Jurkat, Clone E6-1 (cell line): Measurements from ENCODE around the gene ITGA6. TPM values are rescaled to one million over a fixed set of nuclear protein-coding genes. Genes with fewer than 3 reads are reported as not detected.

ENCODE experiments used
- DNase-seq: peaks from one replicate; pipeline ENCODE4 v3.0.0-alpha.2; 2011; ENCODE audit warnings: low read depth, low spot score
- H3K4me3 ChIP-seq: 2 replicates; pipeline ENCODE4 v1.5.1; 2011; ENCODE audit warnings: mild to moderate bottlenecking, low read length, control low read depth, moderate library complexity
- polyA plus RNA-seq: library from polyadenylated mRNA; unstranded; fragments of >200 nt; gene quantifications from one replicate; pipeline ENCODE4 v1.2.1, GENCODE V29; 2012; ENCODE audit warnings: missing spikeins; ENCODE audit not compliant: insufficient read length, insufficient read depth

ITGA6 gene
- 6.8 TPM for polyA plus RNA-seq

DNA sequence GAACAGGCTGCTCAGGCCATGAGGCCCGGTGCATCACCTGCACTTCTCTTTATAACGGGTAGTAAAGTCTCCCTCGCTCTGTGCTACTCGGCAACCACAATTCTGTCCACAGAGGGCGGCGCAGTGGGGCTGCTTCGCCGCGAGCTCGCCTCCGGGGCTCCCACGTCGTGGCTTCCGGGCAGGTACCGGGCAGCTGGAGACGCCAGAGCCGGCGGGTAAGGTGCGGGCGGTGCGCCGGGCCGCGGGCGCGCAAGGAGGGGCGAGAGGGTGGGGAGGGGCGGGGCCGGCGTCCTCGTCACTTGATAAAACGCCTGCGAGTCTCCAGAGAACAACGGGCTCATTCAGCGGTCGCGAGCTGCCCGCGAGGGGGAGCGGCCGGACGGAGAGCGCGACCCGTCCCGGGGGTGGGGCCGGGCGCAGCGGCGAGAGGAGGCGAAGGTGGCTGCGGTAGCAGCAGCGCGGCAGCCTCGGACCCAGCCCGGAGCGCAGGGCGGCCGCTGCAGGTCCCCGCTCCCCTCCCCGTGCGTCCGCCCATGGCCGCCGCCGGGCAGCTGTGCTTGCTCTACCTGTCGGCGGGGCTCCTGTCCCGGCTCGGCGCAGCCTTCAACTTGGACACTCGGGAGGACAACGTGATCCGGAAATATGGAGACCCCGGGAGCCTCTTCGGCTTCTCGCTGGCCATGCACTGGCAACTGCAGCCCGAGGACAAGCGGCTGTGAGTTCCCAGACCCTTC, at the start of gene ITGA6:
Gene ITGA6 (plus strand): TSS at position 331 of the 734 bp plus-strand sequence.
- H3K4me3 ChIP-seq = peak within 1 kb of the TSS; percentile 59
- peak; percentile 66 for DNase-seq

DNA sequence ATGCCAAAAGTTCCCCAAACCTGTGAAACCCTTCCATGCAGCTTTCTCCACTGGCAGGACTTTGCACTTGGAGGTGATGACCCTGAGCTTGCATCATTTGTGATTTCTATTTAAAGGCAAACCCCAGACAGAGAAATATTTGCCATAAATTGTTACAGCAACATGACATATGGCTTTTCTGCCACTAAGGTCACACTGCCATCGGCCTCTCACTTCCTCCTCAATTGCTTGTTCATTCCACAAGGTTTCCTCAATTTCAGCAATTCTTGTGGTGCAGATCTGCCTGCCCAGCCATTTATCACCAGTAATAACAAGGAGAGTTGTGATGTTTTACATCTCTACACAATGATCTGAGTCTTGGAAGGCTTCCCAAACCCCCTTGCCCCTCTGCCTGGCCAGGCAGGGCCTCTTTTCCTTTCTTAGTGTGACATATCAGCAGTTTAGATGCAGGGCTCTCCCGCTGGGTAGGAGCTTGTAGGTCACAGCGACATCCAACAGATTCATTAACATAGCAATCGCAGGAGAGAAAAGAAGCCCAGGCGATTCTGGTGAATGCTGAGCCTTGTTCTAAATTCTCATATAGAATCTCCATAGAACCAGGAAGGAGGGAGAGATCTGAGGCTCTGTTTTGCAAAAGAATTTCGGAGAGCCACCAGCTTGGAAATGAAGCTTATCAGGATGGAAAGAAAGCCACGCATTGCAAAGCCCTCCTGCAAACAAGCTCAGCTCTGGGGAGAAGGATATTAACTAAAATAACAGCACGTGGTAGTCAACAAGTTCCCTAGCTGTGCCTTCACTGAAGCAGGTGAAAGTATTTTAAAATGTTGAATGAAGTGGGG, 46.7 kb upstream of the ITGA6 start:
- no peak for DNase-seq
- no peak overlapping the region for H3K4me3 ChIP-seq

DNA sequence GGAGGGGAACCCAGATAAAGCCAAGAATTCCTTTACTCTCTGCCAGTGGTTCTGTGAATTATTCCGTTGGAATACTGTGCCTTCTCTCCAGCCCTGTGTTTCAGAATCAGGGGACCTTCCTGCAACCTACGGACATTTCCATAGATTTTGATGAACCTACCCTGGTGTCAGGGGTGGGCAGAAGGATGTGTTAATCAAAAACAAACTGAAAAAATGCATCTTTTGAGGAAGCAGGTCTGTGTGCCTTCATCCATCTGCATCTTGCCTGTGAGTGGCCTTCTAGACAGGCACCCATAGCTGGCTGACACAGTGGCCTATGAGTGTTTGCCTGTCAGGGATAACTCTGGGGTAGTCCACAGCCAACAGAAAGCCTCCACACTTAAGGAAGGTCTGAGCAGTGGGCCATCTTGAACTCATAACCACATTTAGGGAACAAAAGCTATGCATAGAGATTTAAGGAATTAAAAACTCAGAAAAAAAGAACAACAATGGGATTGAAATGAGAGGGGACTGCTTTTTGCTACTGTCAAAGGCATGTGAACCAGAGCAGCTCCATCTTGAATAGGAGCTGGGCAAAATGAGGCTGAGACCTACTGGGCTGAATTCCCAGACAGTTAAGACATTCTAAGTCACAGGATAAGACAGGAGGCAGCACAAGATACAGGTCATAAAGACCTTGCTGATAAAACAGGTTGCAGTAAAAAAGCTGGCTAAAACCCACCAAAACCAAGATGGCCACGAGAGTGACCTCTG, 45.9 kb upstream of the ITGA6 start:
- no peak overlapping the region for H3K4me3 ChIP-seq
- no peak for DNase-seq

DNA sequence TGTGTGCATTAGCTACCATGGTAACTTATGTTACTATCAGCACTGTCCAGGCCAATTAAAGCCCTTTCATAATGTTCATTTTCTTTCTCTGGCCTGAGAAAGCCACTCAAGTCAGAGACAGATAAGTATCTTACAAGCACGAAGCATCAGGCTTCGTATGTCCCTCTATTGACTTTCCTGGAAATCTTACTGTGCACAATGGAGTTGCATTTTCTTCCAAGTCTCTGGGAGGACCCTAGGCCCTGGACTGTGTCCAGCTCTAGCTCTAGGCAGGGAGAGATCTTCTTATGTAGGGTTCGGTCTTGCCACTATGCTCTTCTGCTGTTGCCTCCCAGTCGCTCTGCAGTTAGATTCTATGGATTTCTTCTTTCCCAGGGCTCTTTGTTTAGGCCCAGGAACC, 40.0 kb upstream of the ITGA6 start:
- H3K4me3 ChIP-seq = no peak overlapping the region
- no peak for DNase-seq

DNA sequence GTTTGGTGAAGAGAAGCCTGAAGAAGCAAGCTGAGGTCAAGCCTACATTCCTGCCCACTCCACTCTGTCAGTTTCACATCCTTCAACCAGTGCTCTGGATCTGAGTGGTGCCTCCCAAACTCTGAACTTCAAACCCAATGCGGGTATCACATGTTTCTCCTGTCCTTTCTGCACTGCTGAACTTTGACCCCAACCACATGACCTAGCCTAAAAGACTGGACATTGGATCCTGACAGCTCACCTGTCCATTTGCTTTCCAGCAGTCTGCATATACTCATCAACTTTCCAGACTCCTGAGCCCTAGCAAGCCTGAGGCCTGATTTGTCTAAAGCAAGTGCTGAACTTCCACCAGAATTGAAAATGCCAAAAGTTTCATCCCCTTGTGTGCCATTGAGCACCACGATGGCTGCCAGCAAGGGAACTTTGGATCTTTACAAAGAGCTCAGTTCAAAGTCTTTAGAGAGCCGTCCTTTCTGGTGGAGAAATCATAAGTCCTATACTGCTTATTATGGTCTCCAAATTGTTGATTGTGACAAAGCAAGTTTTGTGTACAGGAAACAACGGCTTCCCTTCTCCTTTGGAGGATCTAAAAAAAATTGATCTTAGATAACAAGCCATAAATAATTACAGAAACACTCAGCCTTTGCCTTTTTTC, 37.6 kb upstream of the ITGA6 start:
- DNase-seq = no peak
- H3K4me3 ChIP-seq = no peak overlapping the region

DNA sequence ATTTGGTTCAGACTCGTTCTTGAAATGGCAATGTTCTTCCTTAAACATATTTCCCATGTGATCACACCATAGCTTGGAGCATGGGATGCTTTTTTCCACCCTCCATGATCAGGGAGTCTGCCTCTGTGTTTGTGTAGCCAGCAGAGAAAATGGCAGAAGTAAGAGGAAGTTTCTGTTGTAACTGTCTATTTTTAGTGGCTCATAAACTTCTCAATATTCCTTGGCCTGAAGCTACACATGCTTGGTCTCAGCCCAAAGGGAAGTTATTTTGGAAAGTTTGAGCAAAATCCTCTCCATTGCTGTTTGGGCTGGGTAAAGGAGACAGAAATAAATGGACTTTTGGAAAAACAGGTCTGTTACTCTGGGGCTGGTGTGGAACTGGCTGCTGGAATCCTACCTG, 33.4 kb upstream of the ITGA6 start:
- DNase-seq = no peak
- no peak overlapping the region for H3K4me3 ChIP-seq

DNA sequence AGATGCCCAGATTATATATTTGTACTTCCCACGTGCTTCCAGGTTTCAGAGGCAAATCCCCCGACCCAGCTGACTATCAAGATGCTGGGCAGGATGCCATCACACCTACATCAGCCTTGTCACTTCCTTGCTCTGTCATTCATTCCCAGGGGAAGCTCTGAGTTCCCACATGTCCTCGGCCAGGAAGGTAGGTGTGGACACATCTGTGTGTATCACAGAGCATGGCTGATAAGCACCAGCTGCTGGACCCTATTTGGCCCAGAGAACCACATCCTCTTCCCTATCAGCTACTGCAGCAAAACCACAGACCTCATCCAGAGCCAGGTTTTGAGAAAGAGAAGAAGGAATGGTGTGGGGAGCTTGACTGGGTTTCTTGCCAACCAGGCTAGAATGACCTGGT, 31.9 kb upstream of the ITGA6 start:
- peak; percentile 76 for DNase-seq
- H3K4me3 ChIP-seq = no peak overlapping the region

DNA sequence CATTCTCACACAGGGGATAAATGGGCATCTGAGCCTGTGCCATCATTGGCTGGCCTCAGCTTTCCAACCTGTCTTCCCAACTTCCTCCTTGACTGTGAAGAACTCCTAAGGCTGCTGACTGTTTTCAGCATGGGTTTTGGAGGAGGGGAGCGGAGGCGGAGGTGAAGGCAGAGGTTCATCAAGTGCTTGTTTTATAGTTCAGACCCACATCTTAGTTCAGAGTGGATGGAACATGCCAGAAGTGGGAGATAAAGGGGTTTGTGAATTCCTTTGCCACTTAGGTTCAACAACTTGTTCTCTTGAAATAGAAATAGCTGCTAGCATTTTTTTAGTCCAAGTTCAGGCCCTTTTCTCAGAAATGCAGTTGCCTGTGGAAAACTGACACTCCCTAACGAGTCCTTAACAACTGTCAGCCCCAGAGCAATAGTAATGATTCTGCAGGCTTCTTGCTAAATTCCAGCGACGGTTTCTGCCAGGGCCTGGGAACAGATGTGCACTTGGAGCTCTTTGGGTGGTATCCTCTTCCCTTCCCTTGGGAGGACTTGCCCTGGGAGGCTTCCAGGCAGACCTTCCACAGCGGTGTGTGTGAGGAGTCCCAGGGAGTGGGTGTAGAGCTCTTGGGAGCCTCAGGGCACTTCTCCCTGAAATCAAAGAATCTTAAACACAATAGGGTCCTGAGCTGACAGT, 30.1 kb upstream of the ITGA6 start:
- no peak overlapping the region for H3K4me3 ChIP-seq
- no peak for DNase-seq

DNA sequence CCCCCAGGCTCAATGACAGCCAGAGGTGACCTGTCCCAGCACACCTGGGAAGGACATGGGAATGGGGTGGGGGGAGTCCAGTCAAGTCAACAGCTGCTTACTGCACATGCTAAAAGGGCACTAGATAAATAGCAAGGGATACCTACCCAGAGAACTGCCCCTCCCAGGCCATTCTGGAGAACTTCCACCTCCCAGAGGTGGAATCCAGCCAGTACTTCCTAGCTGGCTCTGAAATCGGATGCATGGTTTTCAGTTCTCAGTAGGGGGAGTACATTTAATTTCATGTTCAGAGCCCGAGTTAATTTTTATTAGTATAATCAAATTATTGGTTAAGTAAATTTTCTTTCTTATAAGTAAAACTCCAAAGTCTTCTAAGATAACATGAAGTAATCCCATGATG, 28.9 kb upstream of the ITGA6 start:
- no peak overlapping the region for H3K4me3 ChIP-seq
- DNase-seq = no peak

DNA sequence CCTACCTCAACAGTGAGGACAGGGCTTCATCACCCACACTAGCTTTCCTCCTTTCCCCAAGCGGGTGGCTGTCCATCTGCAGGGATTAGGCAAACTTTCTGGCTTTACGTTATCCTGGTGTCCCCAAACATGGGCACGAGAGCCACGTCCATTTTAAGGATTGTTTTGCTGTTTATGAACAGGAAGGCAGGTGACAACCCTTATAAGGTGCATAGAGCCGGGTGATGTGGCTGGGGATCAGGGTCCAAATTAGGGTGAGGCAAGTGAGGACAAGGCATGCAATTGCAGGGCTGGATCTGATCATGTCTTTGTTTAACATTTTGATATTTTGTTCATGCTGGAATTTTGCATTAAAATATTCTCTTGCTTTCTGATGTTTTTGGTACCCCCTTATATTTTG, 27.6 kb upstream of the ITGA6 start:
- no peak overlapping the region for H3K4me3 ChIP-seq
- no peak for DNase-seq

DNA sequence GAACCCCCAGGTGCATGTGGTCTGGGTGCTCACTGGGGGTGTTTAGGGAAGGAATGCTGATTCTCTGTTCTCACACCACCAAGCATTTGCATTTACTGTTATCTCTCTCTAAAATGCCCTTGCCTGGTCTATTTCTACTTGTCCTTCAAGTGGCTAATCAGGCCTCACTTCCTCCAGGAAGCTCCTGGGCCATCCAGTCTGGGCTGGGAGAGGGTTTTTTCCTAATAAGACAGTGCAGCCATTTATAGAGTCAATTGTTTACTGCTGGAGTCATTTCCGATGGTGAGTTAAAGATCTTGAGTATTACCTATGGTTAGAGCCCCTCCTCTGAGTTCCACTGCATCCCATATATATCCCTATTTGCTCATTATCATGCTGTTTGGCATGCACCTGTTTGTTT, 25.2 kb upstream of the ITGA6 start:
- DNase-seq = no peak
- H3K4me3 ChIP-seq = no peak overlapping the region

DNA sequence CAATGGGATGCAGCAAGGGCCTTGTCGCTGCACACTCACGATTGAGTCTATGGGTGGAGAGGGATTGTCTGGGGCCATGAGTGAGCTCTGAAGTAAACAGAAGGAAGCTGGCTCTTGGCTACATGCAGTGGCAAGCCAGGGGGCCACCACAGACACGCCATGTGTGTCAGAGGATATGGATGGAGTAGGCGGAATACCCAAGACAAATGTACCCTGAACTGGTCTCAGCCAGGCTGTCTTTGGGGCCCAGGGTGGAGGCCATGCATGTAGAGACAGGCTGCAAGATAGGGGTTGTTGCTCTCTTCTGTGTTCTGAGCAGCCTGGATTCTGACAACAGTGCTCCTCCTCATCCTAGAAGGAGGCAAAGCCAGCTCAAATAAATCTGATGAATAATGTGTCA, 24.0 kb upstream of the ITGA6 start:
- no peak for DNase-seq
- no peak overlapping the region for H3K4me3 ChIP-seq

DNA sequence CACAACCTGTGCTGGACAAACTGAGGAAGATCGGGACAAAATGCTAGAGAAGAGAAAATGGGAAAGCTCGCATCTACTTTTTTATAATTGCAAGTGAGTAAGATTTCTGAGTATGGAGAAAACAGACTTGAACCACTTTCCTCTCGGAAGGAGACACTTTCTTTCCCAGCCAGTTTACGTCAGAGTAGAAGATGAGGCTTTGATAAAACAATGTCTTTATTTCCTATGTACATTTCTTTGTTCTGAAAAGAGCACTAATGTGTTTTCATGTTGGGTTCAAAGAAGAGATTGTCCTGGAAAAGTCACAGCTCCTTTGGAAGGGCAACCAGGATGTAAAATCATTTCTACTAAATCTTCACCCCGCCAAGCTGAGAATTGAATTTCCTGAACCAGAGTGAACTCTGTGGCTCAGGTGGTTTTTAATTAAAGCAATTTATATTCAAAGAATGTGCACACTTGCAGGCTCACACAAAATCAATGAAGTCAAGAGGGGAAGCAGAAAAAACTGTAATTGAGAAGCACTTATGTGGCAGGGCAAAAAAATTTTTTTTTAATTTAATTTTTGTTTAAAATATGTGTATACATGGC, 23.4 kb upstream of the ITGA6 start:
- no peak for DNase-seq
- no peak overlapping the region for H3K4me3 ChIP-seq

DNA sequence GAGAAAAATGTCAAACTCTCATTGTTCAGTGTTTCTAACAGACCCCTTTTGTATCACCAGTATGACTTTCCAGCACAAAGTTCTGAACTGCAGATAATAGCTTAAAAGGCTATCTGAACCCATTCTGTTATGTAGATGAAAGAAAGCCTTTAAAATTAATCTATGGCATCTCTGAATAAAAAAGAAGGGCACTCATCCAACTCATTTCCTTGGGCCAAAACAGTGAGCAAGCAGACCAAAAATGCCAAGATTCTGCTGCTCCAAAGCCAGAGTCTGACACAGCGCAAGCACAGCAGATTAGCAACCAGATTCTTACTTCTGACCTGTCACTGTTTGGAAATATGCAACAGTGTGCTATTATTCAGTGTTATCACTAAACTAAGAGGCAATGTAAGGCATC, 22.6 kb upstream of the ITGA6 start:
- H3K4me3 ChIP-seq = no peak overlapping the region
- no peak for DNase-seq

DNA sequence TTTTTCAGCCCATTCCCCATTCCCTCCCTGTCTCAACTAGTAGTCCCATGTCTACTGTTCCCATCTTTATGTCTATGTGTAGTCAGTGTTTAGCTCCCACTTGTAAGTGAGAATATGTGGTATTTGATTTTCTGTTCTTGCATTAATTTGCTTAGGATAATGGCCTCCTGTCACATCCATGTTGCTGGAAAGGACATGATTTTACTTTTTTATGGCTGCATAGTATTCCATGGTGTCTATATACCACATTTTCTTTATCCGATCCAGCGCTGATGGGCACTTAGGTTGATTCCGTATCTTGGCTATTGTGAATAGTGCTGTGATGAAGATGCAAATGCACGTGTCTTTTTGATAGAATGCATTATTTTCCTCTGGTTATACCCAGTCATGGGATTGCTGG, 21.7 kb upstream of the ITGA6 start:
- no peak for DNase-seq
- no peak overlapping the region for H3K4me3 ChIP-seq

DNA sequence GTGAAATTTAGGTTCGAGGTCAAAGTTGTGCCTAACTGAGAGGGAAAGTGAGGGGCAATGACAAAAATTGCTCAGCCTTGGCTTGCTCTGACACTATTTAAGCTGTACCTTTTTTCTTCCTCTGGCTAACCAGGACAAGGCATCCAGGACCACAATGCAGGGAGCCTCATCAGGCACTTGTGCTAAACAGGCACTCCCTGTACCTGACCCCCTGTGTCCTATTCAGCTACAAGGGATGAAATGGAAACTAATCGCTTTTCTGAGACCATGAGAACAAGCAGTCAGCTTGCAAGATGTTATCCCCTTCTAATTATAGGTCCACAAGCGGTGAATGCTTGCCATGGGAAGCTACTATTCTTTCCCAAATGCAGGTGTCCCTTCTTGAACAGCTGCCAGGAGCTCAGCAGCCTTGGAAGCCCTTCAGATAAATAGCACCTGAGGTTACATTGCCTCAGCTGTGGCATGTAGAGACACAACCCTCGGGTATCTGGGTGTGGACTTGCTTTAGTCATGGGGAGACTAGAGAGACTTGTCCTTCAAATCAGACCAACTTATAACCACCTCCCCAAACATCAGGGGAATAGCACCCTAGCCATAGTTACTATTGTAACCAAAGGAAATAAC, 19.1 kb upstream of the ITGA6 start:
- no peak overlapping the region for H3K4me3 ChIP-seq
- DNase-seq = no peak

DNA sequence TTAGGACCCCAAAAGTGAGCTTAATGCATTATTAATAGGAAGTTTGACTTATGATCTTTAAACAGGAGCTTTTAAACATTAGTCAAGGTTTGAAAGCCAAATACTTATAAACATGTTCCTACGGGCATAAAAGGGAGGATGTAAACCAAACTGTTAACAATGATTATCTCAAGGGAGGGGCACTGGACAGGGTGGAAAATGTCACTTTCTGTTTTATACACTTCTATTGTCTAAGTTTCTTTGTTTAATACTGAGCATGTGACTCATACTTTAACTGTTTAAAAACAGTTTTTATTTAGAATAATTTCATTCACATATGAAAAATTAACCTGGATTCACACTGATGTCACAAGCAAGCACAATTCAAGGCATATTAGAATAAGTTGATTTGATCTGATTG, 18.3 kb upstream of the ITGA6 start:
- no peak for DNase-seq
- H3K4me3 ChIP-seq = no peak overlapping the region

DNA sequence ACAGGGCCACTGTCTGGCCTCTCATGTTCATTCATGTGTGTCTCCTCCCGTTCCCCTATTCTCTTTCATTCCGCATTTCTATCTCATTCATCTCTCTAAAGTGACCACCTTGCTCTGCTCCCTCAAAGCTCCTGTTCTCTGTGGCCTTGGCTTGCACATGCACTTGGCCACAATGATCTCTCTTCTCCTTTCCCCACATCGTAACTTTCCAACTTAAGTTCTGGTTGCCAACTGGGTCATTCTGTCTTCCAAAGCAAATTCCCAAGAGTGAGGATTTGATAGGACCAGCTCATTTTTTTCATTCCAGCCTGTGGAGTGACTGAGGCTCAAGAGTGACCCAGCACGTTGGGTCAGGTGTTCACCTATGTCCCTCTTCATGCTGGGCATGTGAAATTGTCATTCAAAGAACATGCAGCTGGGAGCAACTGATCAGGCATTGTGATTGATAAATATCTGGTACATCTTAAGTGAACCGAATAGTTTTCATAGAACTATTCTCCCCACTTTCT, 14.3 kb upstream of the ITGA6 start:
- no peak overlapping the region for H3K4me3 ChIP-seq
- no peak for DNase-seq
